Measurements from ENCODE around the gene C3orf38.
"Not testable (repeated sequence)": the region's sequence is repeated elsewhere in the genome, so short reads cannot be mapped to it uniquely, and the experiment has no call there.

Gene C3orf38

GRCh38 chr3:88149509-88150362 lies at the start of gene C3orf38:
Gene C3orf38 (plus strand): TSS chr3:88149959. CDS start chr3:88150053, 94 bp downstream.
- DNase-seq: peak; percentile 80 to 92

DNA sequence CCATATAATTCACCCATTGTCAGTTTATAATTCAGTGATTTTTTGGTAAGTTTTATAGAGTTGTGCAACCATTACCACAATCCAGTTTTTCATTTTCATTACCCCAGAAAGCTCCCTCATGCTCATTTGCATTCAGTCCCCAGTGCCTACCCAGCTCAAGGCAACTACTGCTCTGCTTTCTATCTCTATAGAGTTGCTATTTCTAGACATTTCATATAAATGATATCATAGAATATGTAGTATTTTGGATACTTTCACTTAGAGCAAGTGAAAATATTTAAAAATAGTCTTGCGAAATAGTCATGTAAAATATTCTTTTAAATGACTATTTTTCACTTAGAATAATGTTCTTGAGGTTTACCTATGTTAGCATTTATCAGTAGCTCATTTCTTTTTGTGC lies 48.6 kb upstream of the C3orf38 start:
- DNase-seq: no peak

DNA sequence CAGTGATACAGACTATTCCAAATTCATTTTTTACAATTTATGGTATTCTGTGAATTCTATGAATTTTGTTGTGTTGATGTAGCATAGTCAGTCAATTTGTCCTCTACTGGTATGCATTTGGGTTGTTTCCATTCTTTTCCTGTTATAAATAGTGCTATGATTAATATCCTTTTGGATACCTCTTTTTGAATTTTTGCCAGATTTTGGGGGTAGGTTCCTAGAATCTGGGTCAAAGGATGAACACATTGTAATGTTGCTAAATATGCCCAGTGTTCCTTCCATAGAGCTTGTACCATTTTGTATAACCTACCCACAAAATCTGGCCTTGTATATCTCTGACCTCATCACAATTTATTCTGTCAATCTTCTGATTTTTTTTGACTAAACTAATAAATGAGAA lies 44.4 kb upstream of the C3orf38 start:
- no peak for DNase-seq

DNA sequence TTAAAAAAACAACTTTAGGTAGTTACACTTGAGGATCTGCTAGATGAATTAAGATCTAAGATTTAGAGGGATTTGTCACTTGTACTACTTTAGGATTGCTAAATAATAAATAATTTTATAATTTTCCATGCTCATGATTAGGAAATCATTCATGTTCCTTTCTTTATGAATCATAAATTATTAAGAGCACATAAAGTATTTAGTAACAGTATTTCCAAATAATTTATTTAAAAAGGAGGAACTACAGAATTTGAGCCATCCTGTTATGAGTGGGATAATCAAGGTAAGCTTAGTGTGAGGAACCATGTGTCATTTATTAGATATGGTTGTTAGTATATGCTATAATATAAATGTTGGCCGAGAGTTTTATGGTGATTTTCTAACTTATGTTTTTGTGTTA lies 37.5 kb upstream of the C3orf38 start:
- no peak for DNase-seq

- DNase-seq: peak; percentile 45 to 53
Observed at GRCh38 chr3:88113311-88114162, 36.2 kb upstream of the C3orf38 start.

DNA sequence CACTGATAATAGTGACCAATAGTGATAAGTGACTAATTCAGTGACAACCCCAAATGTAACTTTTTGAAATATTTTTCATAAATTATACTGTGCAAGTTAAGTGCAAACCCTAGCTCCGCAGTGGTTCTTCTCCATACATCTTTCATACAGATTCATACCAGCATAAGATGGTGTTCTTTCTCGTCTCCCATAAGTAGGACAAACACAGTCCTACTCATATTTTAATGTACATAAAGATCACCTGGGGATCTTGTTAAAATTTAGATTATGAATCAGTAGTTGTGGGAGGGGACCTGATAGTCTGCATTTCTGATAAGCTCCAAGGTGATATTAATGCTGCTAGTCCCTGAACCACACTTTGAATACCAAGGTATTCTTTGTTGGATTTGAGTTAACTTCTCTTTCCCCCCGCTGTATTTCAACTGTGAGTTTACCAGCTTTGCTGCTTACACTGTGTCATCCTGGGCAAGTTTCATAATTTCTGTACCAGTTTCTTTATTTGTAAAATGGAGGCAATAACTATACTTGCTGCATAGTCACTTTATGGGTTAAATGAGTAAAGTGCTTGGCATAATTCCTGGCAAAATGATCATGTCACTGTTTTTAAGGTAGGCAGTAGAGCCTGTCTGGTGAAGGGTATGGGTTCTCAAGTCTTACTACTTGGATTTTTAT lies 34.7 kb upstream of the C3orf38 start:
- no peak for DNase-seq

DNA sequence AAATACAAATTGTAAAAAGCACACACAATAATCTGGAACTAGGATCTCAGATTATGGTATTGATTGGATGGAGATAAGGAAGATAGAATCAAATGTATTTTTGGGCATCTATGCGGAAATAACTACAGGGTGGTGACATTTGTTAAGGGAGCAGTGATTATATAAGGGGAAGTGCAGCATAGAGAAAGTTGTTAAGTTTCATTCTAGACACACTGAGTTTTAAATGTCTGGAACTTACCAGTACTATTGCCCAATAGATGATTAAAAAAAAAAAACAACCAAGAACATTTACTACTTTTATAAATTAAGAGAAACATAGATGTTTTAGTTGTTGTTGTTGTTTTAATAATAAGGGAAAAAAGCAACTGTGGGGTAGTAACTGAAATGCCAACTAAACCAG lies 32.1 kb upstream of the C3orf38 start:
- DNase-seq: no peak

GRCh38 chr3:88118603-88119002 lies 31.2 kb upstream of the C3orf38 start:
- DNase-seq: not testable (repeated sequence)

- no peak for DNase-seq
Observed at GRCh38 chr3:88123526-88123925, 26.2 kb upstream of the C3orf38 start.

GRCh38 chr3:88131695-88132094 lies 18.1 kb upstream of the C3orf38 start:
- DNase-seq: no peak

GRCh38 chr3:88132894-88133293 lies 16.9 kb upstream of the C3orf38 start:
- DNase-seq: no peak

DNA sequence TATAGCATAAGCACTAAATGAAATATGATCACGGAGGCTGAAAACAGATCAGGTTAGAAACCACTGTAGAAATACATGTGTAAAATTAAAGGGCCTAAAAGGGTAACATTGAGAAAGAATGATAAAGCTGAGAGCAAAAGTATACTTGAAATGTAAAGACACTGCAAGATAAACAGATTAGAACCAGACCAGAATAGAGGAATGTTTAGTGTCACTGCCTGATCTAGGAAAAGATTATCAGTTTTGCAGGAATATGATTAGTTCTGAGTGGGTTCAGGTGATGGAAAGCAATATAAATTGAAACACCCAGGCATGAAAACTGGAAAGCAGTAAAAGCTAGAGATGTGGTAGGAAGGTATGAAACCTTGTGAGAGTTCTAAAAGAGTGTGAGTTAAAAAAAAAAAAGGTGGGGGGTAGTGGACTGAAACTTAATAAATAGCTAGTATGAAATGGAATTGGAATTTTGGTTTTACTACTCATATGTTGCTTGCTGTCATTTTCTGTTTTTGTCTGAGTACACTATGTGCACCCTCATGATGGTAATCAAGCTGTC lies 16.0 kb upstream of the C3orf38 start:
- no peak for DNase-seq

DNA sequence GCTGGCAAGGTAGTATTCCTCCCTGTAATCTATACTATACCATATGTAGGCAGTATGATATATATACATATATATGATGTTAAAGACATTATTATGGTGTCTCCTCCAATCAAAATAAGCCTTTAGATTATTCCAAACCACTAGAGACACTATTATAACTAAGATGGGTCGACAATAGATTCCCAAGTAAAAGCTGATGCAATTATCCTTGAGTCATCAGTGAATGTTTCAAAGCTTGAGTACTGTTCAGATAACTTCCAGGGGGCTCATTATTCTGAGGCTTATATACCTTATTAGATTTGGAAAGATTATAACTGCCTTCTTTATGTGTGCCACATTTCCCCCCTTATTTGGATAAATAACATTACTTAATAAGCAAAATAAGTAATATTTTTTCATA lies 11.9 kb upstream of the C3orf38 start:
- no peak for DNase-seq

- no peak for DNase-seq
Observed at GRCh38 chr3:88141458-88142083, 8.2 kb upstream of the C3orf38 start.

GRCh38 chr3:88142094-88142624 lies 7.6 kb upstream of the C3orf38 start:
- no peak for DNase-seq

DNA sequence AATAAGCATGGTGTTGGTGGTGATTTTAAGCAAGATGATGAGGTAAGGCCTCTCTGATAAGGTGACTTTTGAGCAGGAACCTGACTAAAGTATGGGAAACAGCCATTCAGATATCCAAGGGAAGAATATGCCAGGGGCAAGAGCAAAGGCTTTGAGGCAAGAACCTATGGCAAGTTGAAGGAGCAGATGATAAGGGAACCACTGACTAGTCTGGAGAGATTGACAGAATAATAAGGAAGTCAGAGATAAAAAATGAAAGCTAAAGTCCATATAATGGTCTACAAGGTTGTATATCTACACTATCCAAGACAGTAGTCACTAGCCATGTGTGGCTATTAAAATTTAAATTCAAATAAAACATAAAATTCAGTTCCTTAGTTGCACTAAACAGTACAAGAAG lies 2.5 kb upstream of the C3orf38 start:
- no peak for DNase-seq

GRCh38 chr3:88148651-88149050 lies 1.1 kb upstream of the C3orf38 start:
- DNase-seq: no peak

GRCh38 chr3:88149101-88149508 lies 654 bp upstream of the C3orf38 start:
- DNase-seq: peak; percentile 41 to 62

DNA sequence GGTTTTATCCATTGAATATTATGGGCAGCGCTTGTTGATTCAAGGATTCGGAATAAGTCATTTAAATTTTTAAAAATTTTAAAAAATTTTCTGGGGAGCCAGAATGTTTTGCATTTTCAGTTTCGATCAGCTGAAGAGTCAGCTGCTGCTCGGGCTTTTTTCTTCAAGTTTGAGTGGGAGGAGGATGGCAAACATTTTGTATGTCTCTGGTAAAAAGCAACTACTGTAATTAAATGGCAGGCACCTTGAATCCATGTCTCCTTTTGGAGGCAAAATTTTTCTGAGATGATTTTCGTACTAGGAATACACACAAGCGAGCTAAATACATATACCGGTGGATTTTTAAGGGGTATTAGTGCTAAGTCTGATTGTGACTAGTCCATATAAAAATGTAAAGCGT lies 612 bp downstream of the C3orf38 start:
- DNase-seq: no peak

GRCh38 chr3:88150806-88151205 lies 1.0 kb downstream of the C3orf38 start:
- no peak for DNase-seq

DNA sequence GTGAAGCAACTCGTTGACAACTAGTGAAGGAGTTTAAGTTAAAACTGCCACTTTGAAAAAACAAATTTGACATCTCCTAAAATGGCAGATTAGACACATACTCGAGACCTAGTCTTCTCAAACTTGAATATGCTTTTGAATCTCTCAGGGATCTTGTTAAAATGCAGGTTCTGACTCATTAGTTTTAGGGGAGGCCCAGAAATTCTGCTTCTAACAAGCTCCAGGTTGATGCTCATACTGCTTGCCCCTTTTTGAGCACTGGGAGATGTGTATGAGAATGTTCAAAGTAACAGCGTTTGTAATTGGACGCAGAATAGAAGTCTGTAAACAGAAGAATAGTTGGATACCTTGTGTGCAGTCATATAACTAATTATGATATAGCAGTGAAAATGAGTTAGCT lies 1.6 kb downstream of the C3orf38 start:
- no peak for DNase-seq

DNA sequence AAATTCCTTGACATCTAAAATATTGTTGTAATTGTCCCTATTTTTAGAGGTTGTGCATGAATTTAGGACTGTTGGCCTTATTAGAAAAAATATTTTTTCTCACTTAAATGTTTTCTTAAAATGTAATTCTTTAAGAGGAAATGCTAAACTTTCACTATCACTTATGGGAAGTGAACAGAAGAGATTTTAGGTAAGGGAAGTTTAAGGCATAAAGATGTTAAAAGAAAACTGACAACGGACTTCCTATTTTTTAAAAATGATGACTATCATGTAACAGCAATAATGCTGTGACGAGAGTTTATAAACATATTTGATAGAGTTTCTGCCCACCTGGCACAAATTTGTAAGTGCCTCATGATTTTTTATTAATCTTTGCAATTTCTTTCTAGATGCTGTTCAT lies 3.1 kb downstream of the C3orf38 start:
- DNase-seq: no peak

Measured in NCI-H2081 (cell line).